GDM1 (cell line): ENCODE measurements around the gene NPSR1.

ENCODE experiments used
- DNase-seq: peaks from one replicate; lab custom pipeline; 2025; lab: John Stamatoyannopoulos, UW

Gene NPSR1

DNA sequence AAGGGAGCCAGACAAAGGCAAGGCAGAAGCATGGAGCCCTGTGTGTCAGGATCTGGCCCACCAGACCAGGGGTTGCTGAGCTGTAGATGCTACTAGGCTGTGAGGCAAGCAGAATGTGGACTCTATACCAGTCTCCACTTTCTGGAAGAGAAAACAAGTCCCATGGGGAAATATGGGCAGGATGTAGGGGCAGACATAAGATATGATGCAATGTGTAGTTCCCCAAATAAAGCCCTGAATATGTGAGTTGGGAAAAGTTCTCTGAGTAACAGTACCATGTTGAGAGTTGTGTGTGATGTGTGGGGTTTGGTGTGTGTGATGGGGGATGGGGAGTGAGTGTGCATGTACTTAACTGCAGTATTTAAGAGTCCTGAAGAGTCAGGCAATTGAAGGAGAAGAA is 62.3 kb downstream of the NPSR1 start:
- DNase-seq = no peak

DNA sequence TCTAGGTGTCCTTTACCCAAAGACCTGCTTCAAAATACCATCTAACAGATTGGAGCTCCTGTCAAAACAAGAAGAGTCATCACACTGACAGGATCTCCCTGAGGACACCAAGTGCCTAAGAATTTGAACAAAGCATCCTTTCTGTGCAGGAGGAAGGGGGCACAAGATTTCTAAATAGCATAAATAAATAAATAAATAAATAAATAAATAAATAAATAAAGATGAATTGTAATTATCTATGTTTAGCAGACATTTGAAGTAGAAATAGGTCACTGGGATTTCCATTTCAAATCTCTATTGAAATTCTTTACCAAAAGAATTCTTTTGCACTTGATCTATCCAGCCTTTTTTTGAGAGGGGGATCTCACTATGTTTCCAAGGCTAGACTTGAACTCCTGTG is 65.3 kb downstream of the NPSR1 start:
- no peak for DNase-seq

DNA sequence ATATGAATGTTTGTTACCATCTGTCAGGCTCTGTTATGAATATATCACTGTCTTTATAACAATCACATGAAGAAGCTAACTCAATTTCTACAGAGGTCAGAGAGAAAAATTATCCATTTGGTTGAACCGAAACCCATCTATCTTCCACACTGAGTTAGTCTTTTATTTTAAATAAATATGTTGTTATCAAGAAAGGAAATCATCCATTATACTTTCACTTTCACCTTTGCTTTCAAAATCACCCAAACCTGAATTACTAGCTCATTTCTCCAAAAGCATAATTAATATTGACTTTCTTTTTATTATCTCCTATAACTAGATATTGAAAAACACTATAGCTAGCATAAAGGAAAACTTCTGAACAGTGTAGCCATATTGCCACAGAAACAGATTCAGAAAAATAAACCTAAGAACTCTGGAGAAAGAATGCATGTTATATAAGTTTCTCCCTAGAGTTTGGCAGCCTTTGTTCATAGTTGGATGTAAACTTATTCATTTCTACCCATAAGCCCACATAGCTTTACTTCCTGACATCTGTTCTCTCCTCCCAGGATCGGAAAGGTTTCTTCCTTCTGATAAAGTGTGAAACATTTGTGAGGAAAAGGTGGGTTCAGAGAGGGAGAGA is 66.0 kb downstream of the NPSR1 start:
- DNase-seq = no peak

DNA sequence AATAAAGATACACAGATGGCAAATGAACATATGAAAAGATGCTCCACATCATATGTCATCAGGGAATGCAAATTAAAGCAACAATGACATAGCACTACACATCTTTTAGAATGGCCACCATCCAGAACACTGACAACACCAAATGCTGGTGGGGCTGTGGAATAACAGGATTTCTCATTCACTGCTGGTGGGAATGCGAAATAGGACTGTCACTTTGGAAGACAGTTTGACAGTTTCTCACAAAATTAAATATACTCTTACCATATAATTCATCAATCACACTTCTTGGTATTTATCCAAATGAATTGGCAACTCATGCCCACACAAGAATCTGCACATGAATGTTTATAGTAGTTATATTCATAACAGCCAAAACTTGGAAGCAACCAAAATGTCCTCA is 68.2 kb downstream of the NPSR1 start:
- DNase-seq = no peak

DNA sequence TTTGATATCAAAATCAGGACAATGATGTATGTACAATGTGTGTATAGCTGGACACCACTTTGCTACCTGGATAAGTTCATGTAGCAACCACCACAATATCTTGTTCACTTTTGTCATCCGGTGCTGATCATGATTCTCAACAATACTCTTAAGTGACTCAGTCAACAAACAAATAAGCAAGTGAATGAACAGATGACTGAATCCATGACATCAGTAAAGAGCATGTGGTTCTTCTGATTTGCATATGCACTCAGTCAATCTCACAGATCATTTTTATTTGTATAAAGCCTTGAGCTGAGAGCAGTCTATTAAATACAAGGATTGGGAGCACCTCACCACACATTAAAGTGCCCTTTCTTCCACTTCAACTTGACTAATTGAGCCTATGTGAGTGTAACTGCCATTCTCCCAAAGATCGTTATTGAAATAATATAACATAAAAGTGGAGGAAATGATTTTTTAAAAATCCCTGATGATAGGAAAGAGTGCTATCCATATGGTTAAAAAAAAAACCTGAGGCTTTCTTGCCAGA is 69.5 kb downstream of the NPSR1 start:
- no peak for DNase-seq

DNA sequence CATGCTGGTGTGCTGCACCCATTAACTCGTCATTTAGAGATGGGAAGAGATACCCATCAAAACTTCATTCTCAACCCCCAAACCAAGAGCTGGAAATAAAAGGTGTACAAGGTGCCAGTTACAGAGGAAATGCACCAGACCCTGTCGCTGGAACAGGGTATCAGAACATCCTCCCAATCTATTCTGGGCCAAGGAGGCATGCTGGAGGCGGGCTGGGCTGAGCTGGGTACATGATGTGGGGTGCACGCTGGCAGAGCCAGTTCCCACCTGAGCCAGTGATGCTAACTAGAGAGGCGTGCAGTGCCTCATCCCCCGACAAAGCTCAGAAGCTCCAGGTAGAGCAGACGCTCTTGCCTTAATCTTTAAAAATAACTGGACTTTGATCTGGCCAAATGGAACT is 70.1 kb downstream of the NPSR1 start:
- no peak for DNase-seq

DNA sequence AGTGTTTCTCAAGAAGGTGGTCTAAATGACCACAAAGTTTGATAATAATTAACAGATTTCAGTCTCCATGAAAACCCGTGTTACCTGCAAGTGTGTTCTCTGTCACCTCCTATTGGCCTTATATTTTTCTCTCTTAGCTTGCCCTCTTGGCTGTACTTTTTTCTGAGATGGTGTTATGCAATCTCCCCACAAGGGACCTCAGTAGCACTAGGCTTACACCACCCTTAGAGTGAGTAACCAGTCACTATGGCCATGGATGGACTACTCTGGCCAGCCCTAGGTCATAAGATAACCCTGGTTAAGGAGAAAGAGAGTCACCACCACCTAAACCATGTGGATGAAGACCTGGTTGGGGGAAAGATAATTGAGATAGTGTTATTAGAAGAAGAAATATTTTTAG is 76.8 kb downstream of the NPSR1 start:
- DNase-seq = no peak

DNA sequence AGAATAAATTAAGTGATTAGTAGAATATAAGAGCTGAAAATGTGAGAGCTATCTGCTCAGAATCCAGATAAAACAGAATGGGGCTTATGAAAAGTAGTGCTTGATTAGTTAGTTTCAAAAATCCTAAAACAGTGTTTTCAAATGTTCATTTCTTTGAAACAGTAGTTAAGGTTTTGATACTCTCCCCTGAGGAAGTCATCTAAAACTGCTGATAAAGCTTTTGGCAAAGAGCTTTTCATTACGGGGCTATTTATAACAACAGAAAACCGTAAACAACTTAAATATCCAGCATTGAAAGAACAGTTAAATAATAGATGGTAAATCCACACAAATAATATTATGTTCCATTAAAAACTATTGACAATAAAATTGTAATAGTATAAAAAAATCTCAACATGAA is 77.5 kb downstream of the NPSR1 start:
- no peak for DNase-seq

DNA sequence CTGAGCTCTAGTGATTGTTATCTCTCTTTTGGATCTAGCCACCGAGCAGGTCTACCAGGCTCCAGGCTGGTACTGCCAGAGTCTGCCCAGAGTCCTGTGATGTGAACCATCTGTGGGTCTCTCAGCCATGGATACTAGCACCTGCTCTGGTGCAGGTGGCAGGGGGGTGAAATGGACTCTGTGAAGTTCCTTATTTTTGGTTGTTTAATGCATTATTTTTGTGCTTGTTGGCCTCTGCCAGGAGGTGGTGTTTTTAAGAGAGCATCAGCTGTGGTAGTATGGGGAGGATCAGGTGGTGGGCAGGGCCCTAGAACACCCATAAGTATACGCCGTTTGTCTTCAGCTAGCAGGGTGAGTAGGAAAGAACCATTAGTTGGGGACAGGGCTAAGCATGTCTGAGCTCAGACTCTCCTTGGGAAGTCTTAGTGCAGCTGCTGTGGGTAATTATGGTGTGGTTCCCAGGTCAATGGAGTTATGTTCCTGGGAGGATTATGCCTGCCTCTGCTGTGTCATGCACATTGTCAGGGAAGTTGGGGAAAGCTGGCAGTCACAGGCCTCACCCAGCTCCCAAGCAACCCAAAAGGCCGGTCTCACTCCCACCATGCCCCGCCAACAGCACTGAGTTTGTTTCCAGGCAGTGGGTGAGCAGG is 81.8 kb downstream of the NPSR1 start:
- DNase-seq = no peak

DNA sequence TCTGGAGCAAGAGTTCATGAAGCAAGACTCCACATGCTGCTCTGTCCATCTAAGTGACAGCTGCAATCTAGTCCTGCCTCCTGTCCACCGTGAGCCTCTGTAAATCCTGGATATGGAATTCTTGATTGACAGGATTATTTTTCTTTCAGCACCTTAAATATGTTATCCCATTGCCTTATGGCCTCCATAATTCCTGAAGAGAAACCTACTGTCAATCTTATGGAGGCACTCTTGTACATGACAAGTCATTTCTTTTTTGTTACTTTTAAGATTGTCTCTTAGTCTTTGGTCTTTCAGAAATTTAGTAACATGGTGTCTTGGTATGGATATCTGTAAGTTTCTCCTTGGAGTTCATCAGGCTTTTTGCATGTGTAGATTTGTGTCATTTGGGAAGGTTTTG is 82.8 kb downstream of the NPSR1 start:
- DNase-seq = no peak

DNA sequence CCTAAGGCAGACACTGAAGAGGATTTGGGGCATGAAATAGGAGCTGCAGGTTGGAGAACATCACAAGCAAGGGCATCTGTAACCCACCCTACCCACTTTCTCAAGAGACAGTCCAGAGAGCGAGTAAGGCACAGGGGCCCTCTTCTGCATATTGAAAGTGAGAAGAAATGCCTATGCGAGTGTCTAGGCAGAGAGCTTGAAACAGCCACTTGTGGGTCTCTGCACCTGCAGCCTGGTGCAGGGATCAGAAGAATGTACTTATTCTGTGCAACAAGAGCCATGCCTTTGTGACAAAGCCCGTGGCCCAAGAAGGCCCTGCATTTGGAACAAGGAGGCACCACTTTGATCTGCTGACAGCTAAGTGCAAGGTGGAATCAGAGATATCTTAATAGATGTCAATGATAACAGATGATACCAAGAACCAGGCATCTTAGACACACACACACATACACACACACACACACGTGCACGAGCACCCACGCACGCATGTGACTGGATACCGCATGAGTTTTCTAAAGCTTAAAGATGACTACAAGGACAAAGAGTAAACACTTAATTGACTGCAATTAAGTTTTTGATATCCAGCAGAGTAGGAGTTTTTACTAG is 89.3 kb downstream of the NPSR1 start:
- no peak for DNase-seq

DNA sequence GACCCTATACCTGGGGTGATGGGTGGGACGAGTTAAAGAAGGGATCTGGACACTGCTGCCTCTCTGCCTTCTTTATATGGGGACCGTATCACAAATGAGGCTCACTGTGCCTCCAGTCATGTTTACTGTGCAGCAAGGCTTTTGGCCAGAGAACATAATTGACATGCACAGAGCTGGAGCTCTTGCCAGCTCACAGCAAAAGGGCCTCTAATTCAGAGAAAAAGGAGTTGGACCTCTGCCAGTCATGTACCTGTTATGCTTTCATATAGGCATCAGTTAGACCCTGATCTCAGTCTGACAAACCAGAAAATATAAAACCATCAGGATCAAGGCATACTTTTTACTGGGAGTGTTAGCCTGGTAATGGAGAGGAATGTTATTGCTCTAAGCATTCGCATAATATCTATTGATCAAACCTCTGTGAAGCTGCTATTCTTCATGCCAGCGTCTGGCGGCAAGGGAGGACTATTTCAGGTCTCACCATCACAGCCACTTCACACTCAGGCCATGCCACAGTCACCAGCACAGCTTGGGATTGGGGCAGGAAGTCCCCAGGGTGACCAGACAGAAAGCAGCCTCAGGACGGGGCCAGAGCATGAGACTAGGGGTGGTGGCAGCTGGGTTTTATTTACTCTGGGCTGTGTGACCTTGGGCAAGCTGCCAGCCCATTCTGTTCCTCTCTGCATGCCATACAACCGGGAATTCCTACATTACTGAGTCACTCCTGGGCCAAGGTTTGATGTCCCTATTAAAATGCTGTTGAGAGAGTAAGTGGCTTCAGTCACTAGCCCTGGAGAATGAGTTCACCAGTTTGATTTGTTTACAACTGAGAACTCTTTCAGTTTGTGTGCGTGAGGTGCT is 90.1 kb downstream of the NPSR1 start:
- no peak for DNase-seq

DNA sequence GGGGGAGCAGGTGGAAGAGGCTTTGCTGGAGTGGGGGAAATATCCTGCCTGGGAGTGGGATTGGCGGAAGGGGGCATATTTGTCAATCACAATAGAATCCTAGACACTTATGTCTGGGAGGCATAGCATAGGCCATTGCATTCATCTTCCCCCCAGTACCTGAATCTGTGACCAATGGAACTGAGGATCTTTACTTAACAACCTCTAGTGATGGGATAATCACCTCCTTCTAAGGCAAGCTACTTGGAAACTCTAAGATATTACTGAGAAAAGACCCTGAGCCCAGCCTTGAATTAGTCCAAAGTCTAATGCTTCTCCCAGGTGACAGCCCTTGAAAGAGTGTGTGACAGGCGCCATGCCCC is 90.7 kb downstream of the NPSR1 start:
- no peak for DNase-seq

DNA sequence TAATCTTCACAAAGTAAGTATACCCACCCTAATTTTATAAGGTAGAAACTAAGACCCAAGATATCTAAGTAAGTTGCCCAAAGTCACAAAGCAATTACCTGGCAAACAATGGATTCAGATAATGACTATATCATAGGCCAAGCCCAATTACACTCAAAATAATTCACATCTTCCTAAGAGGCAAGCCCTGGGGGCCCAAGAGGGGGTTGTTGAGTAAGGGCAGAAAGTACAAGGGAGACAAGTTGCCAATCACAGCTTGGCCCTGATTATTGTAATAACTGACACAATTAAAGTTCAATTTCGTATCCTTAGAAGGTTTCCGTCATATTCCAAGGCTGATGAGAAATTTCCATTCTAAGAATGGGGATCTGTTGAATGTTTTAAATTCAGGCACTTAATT is 91.4 kb downstream of the NPSR1 start:
- DNase-seq = no peak

DNA sequence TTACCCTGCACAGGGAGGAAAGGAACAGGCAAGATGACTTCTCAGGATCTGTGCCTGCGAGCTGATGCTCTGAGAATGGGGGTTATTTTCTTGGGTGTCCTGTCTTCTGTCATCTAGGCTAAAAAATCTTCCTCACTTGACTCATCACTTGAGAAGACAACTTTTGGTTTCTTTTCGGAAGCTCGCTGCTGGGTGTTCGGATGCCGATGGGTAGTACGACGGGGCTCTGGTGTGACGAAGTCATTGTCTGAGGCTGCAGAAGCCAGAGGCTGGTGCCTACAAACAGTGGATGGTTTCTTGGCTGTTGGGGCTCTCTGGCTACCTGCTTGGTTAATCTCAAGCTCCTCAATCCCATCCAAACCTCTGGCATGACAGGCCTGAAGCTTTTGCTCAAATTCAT is 92.2 kb downstream of the NPSR1 start:
- DNase-seq = no peak

DNA sequence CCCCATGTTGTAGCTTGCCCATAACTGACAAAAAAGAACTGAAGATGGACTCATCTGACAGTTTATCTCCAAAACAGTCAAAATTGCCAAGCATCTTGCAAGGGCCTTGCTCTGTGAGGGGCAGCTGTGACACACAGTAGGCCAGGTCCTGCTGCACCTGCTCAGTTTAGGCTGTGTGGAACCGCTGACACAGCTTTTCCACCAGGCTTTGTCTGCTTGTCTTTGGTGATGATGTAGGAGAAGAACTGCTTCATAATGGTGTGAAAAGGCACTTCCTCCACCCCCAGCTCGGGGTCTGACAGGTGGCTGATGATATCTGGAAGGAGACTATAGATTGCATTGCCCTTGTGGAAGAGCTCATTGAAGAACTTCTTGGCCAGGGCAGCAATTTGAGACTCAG is 92.6 kb downstream of the NPSR1 start:
- DNase-seq = no peak

DNA sequence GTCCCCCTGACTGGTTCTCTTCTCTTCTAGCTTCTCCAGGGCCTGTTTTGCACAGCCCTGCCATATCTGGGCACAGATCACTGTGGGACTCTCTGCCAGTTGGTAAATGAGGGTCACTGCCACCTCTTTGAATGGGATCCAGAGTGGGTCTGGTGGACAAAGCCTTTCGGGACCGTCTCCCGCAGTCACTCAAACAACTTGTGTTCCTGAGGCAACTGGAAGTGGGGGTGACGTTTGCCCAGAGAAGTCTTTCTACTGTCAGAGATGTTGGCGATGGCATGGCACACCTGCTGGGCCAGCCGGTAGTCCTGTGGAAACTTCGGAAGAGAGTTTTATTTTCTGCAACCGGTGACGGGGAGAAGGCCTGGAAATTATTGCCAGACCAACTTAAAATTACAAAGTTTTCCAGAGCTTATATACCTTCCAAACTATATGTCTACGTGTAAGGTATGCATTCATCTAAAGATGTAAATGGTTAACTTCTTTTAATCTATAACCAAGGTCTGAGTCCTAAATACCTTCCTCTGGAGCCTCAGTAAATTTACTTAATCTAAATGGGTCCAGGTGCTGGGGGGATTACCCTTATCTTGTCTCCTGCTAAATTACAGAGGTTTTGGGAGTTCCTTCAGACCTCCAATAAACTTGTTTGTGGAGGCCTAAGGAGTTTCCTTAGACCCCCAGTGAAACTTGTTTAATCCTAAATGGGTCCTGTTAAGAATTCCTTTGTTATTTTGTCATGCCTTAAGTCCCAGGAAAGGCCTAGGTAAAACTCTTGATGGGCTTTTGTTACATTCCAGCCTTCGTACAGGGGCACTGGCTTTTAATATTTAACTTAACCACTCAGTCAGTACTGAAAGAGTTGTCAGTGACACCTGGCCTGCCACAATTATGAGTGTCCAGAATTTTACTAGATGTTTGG is 94.0 kb downstream of the NPSR1 start:
- DNase-seq = no peak

DNA sequence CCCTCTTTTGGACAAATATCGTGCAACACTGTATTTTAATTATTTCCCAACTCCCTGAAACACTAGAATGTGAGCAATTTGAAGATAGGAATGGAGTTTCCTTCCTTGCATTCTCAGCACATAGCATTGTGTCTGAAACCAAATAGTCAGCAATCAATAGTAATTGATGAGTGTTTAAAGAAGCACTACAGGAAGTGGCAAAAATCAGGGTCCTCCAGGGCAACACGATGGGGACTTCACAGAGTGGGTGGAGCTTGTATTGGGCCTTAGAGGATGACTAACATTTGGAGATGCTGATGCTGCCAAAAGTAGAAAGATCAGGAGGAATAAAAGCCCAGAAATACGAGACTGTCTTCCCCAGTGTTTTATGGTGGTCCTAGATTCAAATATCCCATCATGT is 94.9 kb downstream of the NPSR1 start:
- no peak for DNase-seq

DNA sequence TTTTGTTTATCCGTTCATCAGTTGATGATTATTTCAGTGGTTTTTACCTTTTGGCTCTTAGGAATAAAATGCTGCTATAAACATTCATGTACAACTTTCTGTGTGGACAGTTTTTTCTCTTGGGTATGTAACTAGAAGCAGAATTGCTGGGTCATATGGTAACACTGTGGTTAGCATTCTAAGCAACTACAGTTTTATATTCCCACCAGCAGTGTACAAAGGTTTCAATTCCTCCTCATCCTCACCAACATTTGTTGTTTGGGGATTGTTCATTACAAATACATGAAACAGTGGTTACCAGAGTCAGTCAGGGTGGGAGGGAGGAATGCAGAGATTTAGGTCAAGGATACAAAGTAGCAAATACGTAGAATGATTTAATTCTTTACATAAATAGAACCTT is 97.0 kb downstream of the NPSR1 start:
- DNase-seq = no peak

DNA sequence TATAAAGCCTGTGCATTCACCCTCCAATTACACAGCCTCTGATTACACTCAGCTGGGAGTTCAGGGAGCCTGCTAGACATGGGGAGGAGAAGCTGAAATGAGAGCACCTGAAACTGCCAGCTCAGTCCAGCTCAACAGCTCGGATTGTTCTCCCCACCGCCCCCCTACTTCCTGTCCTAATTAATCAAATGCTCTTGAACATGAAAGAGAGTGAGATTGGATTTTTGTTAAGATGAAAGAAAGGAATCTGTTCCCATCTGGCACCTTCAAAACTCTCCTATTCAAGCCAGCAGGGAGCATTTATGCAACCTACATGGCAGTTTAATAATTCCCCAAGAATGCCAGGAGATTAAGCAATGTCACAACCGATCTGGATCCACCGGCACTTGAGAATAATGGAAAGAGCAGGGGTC is 98.0 kb downstream of the NPSR1 start:
- no peak for DNase-seq

DNA sequence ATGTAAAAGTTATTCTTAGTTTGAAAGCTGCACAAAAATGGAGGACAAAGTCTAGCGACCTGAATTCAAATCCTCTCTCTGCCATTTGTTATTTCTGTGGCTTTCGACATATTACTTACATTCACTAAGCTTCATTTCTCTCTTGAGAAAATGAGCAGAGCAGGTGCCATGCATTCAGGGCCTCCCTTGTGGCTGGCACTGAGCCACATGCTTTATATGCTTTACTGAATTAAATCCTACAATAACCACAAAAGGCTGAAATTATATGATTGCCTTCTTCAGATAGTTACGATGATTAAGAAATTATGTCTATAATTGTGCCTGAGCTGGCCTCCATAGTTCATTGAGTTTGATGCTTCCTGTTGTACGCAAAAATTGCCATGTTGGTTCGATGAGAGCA is 98.7 kb downstream of the NPSR1 start:
- no peak for DNase-seq
